Stimulated activated CD4-positive, alpha-beta T cell treated with anti-CD3 and anti-CD28 coated beads, Interleukin-2, amount 100 ng/mL, for 48 hours (primary cell): ENCODE measurements around the gene KCNH1.
"Not testable (repeated sequence)": the region's sequence is repeated elsewhere in the genome, so short reads cannot be mapped to it uniquely, and the experiment has no call there.

Experiments used
- DNase-seq, 2 donors: peaks; one replicate each; pipeline ENCODE4 v3.0.0-alpha.2; 2020

KCNH1 gene

GRCh38 chr1:211099393-211099792 lies 34.6 kb downstream of the KCNH1 start:
- DNase-seq = no peak

- DNase-seq = no peak
These were observed 38.6 kb downstream of the KCNH1 start for GRCh38 chr1:211095381-211095780.

GRCh38 chr1:211092955-211093354 lies 41.0 kb downstream of the KCNH1 start:
- DNase-seq = no peak

- no peak for DNase-seq
These were observed 42.1 kb downstream of the KCNH1 start for GRCh38 chr1:211091867-211092266.

GRCh38 chr1:211089536-211089935 lies 44.4 kb downstream of the KCNH1 start:
- DNase-seq = no peak

GRCh38 chr1:211088156-211088555 lies 45.8 kb downstream of the KCNH1 start:
- DNase-seq = no peak

GRCh38 chr1:211082824-211083223 lies 51.1 kb downstream of the KCNH1 start:
- no peak for DNase-seq

- DNase-seq = not testable (repeated sequence)
These were observed 52.5 kb downstream of the KCNH1 start for GRCh38 chr1:211081447-211081846.

- no peak for DNase-seq
These were observed 65.0 kb downstream of the KCNH1 start for GRCh38 chr1:211068976-211069375.

- DNase-seq = no peak
These were observed 67.1 kb downstream of the KCNH1 start for GRCh38 chr1:211066781-211067384.

- DNase-seq = not testable (repeated sequence)
These were observed 92.1 kb downstream of the KCNH1 start for GRCh38 chr1:211041838-211042237.

- no peak for DNase-seq
These were observed 96.9 kb downstream of the KCNH1 start for GRCh38 chr1:211037095-211037494.

GRCh38 chr1:211036381-211037060 lies 97.4 kb downstream of the KCNH1 start:
- no peak for DNase-seq

GRCh38 chr1:211035821-211036380 lies 98.0 kb downstream of the KCNH1 start:
- no peak for DNase-seq

- DNase-seq = no peak
These were observed 99.9 kb downstream of the KCNH1 start for GRCh38 chr1:211033921-211034525.

GRCh38 chr1:211024901-211025300 lies 109.0 kb downstream of the KCNH1 start:
- DNase-seq = no peak

- DNase-seq = no peak
These were observed 114.7 kb downstream of the KCNH1 start for GRCh38 chr1:211019266-211019665.

- DNase-seq = no peak
These were observed 115.3 kb downstream of the KCNH1 start for GRCh38 chr1:211018690-211019089.

GRCh38 chr1:211017075-211017718 lies 116.8 kb downstream of the KCNH1 start:
- DNase-seq = no peak

GRCh38 chr1:211014275-211014674 lies 119.7 kb downstream of the KCNH1 start:
- DNase-seq = no peak

GRCh38 chr1:211013346-211014240 lies 120.4 kb downstream of the KCNH1 start:
- DNase-seq = no peak

GRCh38 chr1:211011128-211011527 lies 122.8 kb downstream of the KCNH1 start:
- not testable (repeated sequence) for DNase-seq
